NCI-H524 treated with DMSO at 0.1 percent for 48 hours (cell line): ENCODE results near the gene NTM.

Experiments
- DNase-seq: peaks from one replicate; lab custom pipeline; 2025; lab: John Stamatoyannopoulos, UW

Gene NTM

GRCh38 chr11:131601586-131601985 lies 231.2 kb downstream of the NTM start:
- no peak for DNase-seq

- DNase-seq = no peak
Observed at GRCh38 chr11:131602431-131602830, 232.0 kb downstream of the NTM start.

GRCh38 chr11:131606811-131607335 lies 236.5 kb downstream of the NTM start:
- no peak for DNase-seq

GRCh38 chr11:131609337-131609736 lies 238.9 kb downstream of the NTM start:
- DNase-seq = no peak

GRCh38 chr11:131609921-131610320 lies 239.5 kb downstream of the NTM start:
- no peak for DNase-seq

GRCh38 chr11:131611322-131611721 lies 240.9 kb downstream of the NTM start:
- DNase-seq = no peak

GRCh38 chr11:131612533-131612932 lies 242.1 kb downstream of the NTM start:
- no peak for DNase-seq

- DNase-seq = no peak
Observed at GRCh38 chr11:131614631-131615030, 244.2 kb downstream of the NTM start.

- no peak for DNase-seq
Observed at GRCh38 chr11:131615611-131616010, 245.2 kb downstream of the NTM start.

GRCh38 chr11:131616481-131617140 lies 246.2 kb downstream of the NTM start:
- no peak for DNase-seq

- DNase-seq = no peak
Observed at GRCh38 chr11:131618201-131618600, 247.8 kb downstream of the NTM start.

GRCh38 chr11:131622193-131622592 lies 251.8 kb downstream of the NTM start:
- DNase-seq = no peak

- no peak for DNase-seq
Observed at GRCh38 chr11:131624531-131624930, 254.1 kb downstream of the NTM start.

GRCh38 chr11:131626788-131627187 lies 256.4 kb downstream of the NTM start:
- no peak for DNase-seq

GRCh38 chr11:131628739-131629138 lies 258.3 kb downstream of the NTM start:
- no peak for DNase-seq

GRCh38 chr11:131629925-131630540 lies 259.6 kb downstream of the NTM start:
- DNase-seq = no peak

GRCh38 chr11:131632971-131633370 lies 262.6 kb downstream of the NTM start:
- DNase-seq = no peak

- DNase-seq = no peak
Observed at GRCh38 chr11:131633921-131634715, 263.7 kb downstream of the NTM start.

GRCh38 chr11:131637469-131638175 lies 267.2 kb downstream of the NTM start:
- no peak for DNase-seq

GRCh38 chr11:131638889-131639288 lies 268.5 kb downstream of the NTM start:
- no peak for DNase-seq

GRCh38 chr11:131640320-131640719 lies 269.9 kb downstream of the NTM start:
- no peak for DNase-seq
